Esophagus muscularis mucosa (tissue), 4 donors: ENCODE results near the gene TREML1.

Experiments used
- EP300 ChIP-seq: sonication (generic); formaldehyde crosslinking; IDR thresholded peaks from one replicate; pipeline ENCODE4 v1.6.1; 2017; ENCODE audit warnings: antibody characterized with exemption
- POLR2A ChIP-seq: fragments of 450-650 bp; IDR thresholded peaks from one replicate; pipeline ENCODE4 v1.6.1; 2017; ENCODE audit warnings: antibody characterized with exemption, moderate library complexity, mild to moderate bottlenecking, low read depth
- TF ChIP-seq, protein P1 (sequence below), 3 experiments: fragments of 200-600 bp in 2 of 3; fragments of 450-650 bp in 1 of 3; sonication (generic) in 2 of 3; IDR thresholded peaks; one replicate each; pipeline ENCODE4 v1.5.1; 2017 to 2019; ENCODE audit warnings: antibody characterized with exemption in 3 of 3, mild to moderate bottlenecking in 2 of 3, moderate library complexity in 1 of 3

DNA sequence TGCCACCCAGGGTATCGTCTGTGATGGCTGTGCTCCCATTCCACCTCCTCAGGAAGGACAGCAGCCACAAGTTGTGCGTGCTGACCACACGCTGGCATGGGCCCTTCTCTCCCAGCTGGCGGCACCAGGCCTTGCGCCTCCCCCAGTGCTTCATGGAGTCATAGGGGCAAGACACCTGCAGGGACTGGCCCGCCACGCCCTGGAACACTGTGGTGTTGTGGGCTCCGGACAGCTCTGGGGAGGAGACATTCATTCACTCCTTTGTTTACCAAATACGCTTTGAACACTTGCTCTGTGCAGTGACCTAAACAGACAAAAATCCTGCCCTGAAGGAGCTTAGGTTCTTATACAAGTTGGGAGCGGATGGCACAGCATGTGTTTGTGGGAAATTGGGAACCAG, 7.2 kb upstream of the TREML1 start:
- TF ChIP-seq, protein P1, sequence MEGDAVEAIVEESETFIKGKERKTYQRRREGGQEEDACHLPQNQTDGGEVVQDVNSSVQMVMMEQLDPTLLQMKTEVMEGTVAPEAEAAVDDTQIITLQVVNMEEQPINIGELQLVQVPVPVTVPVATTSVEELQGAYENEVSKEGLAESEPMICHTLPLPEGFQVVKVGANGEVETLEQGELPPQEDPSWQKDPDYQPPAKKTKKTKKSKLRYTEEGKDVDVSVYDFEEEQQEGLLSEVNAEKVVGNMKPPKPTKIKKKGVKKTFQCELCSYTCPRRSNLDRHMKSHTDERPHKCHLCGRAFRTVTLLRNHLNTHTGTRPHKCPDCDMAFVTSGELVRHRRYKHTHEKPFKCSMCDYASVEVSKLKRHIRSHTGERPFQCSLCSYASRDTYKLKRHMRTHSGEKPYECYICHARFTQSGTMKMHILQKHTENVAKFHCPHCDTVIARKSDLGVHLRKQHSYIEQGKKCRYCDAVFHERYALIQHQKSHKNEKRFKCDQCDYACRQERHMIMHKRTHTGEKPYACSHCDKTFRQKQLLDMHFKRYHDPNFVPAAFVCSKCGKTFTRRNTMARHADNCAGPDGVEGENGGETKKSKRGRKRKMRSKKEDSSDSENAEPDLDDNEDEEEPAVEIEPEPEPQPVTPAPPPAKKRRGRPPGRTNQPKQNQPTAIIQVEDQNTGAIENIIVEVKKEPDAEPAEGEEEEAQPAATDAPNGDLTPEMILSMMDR (IDR thresholded peaks at IDR 0.05), result no peak
- TF ChIP-seq POLR2A (no peak), EP300 (no peak)
